GM18951 (cell line): ENCODE data around the gene DLGAP3.

Experiments
- POLR2A ChIP-seq: IDR thresholded peaks from 4 replicates; pipeline ENCODE4 v1.6.1; 2011; ENCODE audit warnings: mild to moderate bottlenecking; ENCODE audit not compliant: insufficient read length, insufficient read depth; ENCODE audit errors: extremely low read depth
- in situ Hi-C: fragments of 300-500 bp; cut with MboI; formaldehyde crosslinking; loops from one replicate; pipeline ENCODE4 v1.12.0; 2022; ENCODE audit warnings: low sequenced_read_pairs, mixed read lengths, inconsistent platforms; ENCODE audit not compliant: unreplicated experiment

The DLGAP3 gene

DNA sequence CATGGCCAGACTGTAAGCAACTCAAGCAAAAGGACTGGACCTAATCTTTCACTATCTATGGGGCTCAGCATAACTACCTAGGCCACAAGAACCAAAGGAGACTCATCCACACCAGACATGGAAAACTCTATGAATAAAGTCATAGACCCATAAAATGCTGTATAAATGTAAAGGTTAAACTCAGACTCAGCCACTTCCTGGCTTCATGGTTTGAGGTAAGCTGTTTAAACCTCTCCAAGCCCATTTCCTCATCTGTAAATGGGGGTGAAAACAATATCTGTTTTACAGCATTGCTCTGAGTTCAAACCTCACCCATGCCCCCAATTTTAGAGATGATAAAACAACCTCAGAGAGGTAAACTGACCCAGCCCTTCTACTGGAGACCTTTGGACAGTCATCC lies 65.9 kb downstream of the DLGAP3 start:
- TF ChIP-seq POLR2A, result no peak
- in situ Hi-C loops, result no loop called here

DNA sequence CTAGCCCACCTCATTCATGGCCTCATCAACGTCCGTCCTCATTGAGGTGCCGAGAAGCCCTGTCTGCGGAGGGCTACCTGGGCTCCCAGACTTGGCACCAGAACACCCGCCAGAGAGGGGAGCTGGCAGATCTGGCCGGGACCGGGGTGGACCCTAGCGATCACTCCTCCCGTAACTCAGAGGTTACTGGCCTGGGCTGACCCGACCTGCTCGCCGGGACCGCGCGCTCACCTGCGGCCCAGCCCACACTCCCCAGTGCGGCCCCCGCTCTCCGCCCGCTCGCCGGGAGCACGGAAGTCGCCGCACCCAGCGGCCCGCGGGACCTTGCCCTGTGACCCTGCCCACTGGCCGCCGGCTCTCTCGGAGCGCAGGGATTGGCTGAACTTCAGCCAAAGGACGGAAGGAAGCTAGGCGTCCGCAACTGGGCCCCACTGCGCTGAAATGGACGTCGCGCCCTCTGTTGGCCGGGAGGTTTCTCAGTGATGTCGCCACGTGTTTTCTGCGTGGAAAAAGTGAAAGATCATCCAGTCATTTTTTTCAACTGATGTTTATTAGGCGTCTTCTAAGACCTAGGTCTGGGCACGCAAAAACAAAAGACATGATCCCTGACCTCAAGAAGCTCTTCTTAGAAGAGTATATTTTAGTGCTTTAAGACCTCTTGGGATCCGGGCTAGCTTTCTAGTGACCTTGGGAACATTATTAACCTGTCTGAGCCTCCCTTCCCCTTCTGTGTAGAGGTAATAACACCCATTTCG lies 69.8 kb downstream of the DLGAP3 start, which contains the start of gene SMIM12:
Gene SMIM12, minus strand, starts transcription at position 304 of the 755 bp plus-strand sequence. CDS start 3,772 bp downstream, outside the sequence.
- TF ChIP-seq POLR2A, result peak; percentile 98
- in situ Hi-C loops, result no loop called here

DNA sequence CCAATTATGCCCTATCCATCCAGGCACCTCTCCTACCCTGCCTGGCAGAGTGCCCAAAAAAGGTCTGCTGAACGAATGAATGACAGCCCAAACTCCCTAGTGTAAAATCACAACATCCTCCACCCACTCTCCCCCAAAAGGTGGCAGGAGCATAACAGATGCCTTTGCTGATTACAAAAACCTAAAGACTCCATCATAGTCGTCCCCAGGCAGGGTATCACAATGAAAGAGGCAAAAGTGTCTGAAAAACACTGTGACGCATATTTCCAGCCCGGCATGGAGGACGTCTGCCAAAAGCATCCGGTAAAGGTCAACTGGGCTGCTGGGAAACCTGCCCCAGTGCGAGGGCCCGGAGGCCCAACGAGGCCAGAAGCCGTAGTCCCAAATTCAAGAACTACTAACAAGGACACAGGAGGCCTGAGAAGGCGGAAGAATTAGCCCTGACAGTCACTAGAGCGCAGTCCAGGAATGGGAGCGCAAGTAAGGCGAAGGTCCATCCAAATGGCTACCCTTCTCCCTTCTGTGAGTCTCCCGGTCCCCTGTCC lies 70.5 kb downstream of the DLGAP3 start:
- TF ChIP-seq POLR2A, result no peak
- in situ Hi-C loops, result no loop called here

DNA sequence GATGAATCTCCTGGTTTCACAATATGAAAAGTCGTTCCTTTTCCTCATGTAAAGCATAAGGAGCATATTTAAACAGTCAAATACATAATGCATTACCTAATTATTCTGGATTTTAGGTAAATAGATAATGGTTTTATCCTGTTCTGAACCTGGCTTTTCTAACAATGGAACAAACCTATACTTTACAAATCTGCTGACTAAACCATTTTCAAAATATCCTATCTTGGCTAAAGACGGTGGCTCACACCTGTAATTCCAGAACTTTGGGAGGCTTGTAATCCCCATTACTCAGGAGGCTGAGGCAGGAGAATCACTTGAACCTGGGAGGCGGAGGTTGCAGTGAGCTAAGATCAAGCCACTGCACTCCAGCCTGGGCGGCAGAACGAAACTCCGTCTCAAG lies 72.8 kb downstream of the DLGAP3 start:
- in situ Hi-C loops, result no loop called here

DNA sequence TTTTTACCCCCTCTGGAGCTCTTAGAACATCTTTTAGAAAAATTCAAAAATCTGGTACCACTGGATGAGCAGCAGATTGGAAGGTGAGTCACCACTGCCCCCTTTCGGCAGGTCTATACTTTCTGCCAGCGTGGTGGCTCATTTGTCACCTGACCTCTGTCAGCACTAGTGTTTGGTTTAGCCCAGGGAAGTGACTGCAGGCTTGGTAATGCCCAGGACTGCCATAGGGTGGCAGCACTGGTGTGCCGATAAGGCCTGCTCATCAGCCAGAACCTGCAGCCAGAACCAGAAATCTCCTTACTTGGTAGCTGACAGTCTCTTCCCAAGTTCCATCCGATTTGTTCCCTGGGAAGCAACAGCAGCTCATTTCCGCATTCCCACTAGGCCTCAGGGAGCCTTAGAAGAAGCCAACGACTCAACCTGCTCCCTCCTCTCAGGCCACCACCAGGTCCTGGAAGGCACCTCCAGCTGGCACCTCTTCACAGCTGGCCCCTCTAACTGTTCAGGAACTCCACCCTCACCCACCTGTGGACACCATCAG lies 76.7 kb downstream of the DLGAP3 start:
- TF ChIP-seq POLR2A, result no peak
- in situ Hi-C loops, result no loop called here

More for the DNA sequence above, 72.8 kb downstream of the DLGAP3 start:
- no peak for TF ChIP-seq POLR2A

DNA sequence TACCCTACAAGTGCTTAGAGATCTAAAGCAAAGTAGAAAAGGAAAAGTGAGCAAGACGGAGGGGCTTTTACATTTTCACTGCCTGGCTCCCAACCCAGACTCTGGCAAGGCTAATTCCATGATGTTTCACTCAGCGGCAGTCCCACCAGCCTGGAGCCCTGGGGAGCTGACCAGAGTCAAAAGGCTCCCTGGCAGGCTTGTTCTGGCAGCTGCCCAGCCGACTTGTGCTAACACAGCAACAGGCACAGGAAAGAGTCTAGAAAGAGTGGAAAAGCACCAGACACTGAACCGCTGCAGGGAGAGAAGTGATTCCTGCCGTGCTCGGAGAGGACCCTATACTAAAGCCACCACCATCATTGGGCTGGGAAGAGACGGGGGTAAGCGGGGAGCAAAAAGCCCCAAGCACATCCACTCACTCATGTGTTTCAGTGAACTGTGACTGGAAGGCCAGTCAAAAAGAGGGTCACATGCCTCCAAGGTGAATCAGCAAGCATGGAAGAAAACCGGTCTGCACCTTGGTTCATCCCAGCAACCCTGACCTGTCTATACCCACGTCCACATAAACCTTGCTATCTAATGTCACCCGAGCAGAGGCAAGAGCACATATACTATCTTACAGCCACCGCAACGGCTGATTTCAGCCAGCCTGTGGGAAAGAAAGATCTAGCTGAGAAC lies 77.9 kb downstream of the DLGAP3 start:
- in situ Hi-C loops, result no loop called here
- TF ChIP-seq POLR2A, result no peak

DNA sequence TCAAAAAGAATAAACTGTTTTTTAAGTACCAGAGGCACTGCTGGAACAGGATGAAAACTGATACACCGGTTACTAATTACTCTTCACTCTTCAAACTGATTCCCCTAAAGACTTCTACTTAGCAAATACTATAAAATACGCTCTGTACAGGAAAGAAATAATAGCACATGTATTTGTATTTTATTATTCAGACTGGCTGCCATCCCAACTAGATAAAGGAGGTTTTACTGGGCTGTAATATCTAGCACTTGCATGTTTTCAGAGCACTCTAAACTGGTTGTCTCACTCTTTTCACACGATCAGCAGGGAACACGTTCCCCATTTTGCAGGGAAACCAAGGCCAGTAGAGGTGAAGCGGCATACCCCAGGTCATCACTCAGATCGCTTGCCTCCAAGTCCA lies 79.1 kb downstream of the DLGAP3 start:
- in situ Hi-C loops, result no loop called here

GRCh38 chr1:34847094-34847493 lies 82.4 kb downstream of the DLGAP3 start:
- in situ Hi-C loops, result no loop called here
- no peak for TF ChIP-seq POLR2A

More for the DNA sequence above, 79.1 kb downstream of the DLGAP3 start:
- TF ChIP-seq POLR2A, result no peak

DNA sequence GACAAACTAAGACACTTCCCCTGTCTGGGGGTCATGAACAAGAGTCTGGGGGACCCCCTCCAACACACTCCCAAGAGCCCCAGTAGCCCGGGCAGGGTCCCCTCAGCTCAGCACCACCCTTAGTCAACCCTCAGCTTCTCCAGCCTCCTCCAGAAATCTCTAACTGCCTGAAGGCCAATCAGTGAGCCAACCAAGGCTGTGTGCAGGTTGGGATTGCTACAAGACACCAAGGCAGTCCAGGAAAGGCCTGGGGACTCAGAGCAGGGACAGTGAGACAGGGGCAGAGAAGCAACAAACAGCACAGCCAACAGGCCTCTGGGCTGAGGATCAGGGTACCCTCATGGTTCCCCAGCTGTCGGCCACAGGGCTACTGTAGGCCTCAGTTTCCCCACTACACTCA lies 83.2 kb downstream of the DLGAP3 start:
- no peak for TF ChIP-seq POLR2A
- in situ Hi-C loops, result no loop called here

- TF ChIP-seq POLR2A, result no peak
- in situ Hi-C loops, result no loop called here
Measured at GRCh38 chr1:34845131-34845901, 84.1 kb downstream of the DLGAP3 start.

GRCh38 chr1:34844252-34844634 lies 85.2 kb downstream of the DLGAP3 start:
- in situ Hi-C loops, result no loop called here

GRCh38 chr1:34843392-34844251 lies 85.8 kb downstream of the DLGAP3 start:
- in situ Hi-C loops, result no loop called here
- TF ChIP-seq POLR2A, result no peak

More at GRCh38 chr1:34844252-34844634, 85.2 kb downstream of the DLGAP3 start:
- TF ChIP-seq POLR2A, result no peak
